Measurements from ENCODE around the gene SDHC.
A peak's percentile ranks its signal among the peaks of the same experiment; 100 is the strongest.

Gene SDHC

GRCh38 chr1:161314201-161314981, at the start of gene SDHC:
TSS of gene SDHC (plus strand) at chr1:161314381. CDS start at chr1:161314406, 25 bp downstream.
- peak; percentile 54 for TF ChIP-seq CTCF (IDR thresholded peaks at IDR 0.05; ENCODE audit: low read length, missing control alignments)
- DNase-seq (ENCODE audit: low read depth): peak; percentile 94
- peak within 1 kb of the TSS; percentile 70 for H3K4me3 ChIP-seq (replicated peaks; ENCODE audit: low read depth, low read length)

DNA sequence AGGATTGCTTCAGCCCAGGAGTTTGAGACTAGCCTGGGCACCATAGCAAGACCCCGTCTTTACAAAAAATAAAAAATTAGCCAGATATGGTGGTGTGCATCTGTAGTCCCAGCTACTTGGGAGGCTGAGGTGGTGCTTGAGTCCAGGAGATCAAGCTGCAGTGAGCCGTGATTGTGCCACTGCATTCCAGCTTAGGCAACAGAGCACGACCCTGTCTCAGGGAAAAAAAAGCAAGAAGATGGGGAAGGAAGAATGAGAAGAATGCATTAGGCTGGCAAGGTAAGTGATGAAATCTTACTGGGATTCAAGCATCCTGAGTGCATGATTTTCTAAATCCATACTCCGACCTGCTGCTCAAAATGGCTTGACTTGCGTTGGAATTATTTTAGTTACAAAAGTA, 48.9 kb upstream of the SDHC start:
- no peak overlapping the region for H3K4me3 ChIP-seq (replicated peaks; ENCODE audit: low read depth, low read length)
- TF ChIP-seq CTCF (IDR thresholded peaks at IDR 0.05; ENCODE audit: low read length, missing control alignments): no peak
- no peak for DNase-seq (ENCODE audit: low read depth)

DNA sequence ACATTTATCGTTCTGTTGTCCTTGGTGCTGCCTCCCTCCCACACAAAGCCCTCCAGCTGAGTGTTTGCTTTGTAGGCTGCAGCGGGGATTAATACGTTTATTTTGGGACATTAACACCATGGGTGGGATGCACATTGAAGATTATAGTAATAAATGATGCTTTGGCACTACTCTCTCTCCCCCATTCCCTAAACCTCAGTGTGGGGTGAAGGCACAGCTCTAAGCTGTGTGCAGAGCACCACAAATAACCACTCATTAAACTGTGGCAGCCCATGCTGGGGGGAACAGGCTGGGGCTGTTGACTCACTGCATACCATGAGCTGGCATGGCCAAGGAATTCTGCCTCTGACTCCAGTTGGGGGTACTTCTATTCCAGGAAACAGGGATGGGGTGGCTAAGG, 48.0 kb upstream of the SDHC start:
- no peak for DNase-seq (ENCODE audit: low read depth)
- no peak for TF ChIP-seq CTCF (IDR thresholded peaks at IDR 0.05; ENCODE audit: low read length, missing control alignments)

GRCh38 chr1:161266836-161267235, 47.3 kb upstream of the SDHC start:
- no peak for DNase-seq (ENCODE audit: low read depth)
- no peak overlapping the region for H3K4me3 ChIP-seq (replicated peaks; ENCODE audit: low read depth, low read length)
- no peak for TF ChIP-seq CTCF (IDR thresholded peaks at IDR 0.05; ENCODE audit: low read length, missing control alignments)

More for the DNA sequence above, 48.0 kb upstream of the SDHC start:
- H3K4me3 ChIP-seq (replicated peaks; ENCODE audit: low read depth, low read length): no peak overlapping the region

- TF ChIP-seq CTCF (IDR thresholded peaks at IDR 0.05; ENCODE audit: low read length, missing control alignments): no peak
- no peak for DNase-seq (ENCODE audit: low read depth)
- no peak overlapping the region for H3K4me3 ChIP-seq (replicated peaks; ENCODE audit: low read depth, low read length)
These were observed 46.9 kb upstream of the SDHC start for GRCh38 chr1:161267321-161267720.

GRCh38 chr1:161273402-161273801, 40.8 kb upstream of the SDHC start:
- DNase-seq (ENCODE audit: low read depth): no peak
- no peak overlapping the region for H3K4me3 ChIP-seq (replicated peaks; ENCODE audit: low read depth, low read length)
- no peak for TF ChIP-seq CTCF (IDR thresholded peaks at IDR 0.05; ENCODE audit: low read length, missing control alignments)

DNA sequence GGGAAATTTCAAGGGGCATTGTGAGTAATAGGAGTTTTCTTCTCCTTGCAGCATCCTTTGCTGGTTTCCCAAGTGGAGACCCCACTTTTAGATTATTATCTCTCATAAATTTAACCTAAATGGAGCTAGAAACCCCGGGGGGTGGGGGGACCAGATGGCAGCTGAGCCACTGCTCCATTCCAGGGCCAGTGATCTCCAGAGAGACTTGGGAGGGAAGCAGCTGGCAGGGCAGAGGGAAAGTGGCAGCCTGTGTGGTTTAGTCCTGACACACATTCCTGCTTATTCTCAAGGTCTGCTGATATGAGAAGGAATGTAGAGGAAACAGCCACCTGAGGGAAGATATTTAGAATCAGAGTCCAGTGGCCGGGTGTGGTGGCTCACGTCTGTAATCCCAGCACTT, 39.3 kb upstream of the SDHC start:
- no peak overlapping the region for H3K4me3 ChIP-seq (replicated peaks; ENCODE audit: low read depth, low read length)
- TF ChIP-seq CTCF (IDR thresholded peaks at IDR 0.05; ENCODE audit: low read length, missing control alignments): no peak
- DNase-seq (ENCODE audit: low read depth): no peak
